HG02885 (cell line): ENCODE results near the gene ERG.

ENCODE experiments used
- ATAC-seq: cut with Tn5 transposase; IDR thresholded peaks from one replicate; pipeline ENCODE4 v1.9.1; 2021; ENCODE audit warnings: mild to moderate bottlenecking; ENCODE audit not compliant: unreplicated experiment, poor library complexity

ERG gene

DNA sequence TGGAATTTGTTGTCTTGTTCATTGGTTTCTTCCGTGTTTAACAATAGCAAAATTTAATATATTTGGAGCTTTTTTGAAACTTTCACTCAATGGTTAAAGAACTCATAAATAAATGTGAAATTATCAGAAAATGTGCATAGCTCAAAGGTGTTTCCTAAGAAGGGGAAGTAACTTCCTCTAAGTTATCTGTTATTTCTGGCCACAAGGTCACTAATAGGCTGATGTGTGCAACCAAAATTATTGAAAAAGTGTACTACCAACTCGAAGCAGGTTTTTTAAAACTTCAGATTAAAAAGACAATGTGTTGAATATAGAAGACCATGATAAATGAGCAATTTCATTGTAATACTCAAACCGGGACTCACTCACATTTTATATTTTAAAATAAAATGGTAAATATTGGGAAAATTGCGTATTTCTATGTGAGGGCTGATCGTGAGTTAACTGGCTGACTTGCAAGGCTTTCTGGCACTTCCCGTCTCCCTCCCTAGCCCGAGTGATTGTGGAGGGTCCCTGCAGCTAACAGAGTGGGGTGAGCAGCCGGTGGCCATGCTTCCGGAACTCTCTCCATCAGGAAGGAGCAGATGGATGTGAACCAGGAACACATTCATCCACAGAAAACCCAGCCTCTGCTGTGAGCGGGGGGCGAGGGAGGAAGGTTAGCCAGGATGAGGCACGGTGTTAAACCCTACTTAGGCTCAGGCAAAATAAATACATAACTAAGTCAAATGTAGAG, 96.9 kb downstream of the ERG start:
- no peak for ATAC-seq

DNA sequence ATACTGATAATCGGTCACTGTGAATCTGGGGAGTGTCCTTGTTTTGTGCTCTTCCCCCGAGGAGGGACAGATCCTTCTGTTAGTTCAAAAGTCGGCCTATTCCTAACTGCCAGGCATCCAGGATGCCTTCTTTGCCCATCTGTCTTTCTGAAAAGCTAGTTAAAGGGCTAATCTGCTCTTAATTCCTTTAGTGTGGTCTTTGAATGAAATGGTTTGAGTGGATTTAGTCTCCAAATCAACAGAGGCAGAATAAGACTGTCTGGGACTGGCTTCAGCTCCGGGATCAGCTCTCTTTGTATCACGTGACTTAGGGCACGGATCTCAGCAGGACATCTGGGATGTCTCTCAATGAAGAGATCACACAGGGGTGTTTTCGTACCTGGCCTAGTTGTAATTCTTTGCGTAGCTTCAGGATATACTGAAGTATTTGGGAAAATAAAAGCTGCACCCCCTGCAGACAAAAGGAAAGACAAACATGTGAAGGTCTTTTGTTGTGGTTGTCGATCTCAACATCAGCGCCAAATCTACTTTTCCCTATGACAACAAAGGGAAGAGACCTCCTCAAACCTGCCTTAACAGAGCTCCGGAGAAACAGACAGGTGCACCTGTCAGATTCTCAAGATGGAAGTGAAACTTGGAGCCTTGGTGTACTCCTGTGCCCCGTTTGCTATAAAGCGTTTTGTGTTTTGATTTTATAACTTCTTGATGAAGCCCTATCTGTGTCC, 97.9 kb downstream of the ERG start:
- no peak for ATAC-seq

DNA sequence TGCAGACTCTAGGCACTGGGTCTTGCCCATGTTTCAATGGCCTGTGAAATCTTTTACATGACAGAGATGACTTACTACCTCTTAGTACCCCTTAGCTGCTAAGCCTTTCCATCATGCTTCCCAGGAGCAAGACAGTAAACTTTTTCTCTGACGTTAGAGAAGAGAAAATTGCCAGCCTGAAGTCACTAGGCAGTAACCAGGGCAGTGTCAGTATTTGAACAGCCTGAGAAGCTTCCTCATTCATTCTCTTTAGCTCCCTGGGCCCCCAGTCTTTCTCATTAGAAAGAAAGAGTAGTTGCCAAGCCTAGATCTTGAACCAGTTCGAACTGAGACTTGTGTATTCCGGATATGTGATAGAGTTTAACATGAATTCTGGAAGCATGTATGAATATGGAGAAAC, 99.2 kb downstream of the ERG start:
- ATAC-seq = no peak

DNA sequence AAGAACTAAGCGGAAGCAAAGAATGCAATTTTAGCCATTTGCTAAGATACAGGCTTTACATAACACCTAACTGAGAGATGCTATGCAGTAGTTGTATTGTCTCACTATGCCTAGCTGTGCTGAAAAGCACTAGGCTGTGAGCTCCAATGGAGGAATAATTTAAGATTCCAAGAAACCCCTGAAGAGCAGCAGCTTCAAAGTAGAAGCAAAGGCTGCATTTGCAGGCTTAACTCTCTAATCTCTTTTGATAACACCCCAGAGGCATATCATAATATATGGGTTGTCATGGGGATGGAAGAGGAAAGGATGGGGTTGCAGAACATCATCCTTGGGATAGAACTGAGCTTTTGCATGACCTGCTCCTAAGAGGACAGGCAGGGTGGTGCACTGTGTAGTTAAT, 102.0 kb downstream of the ERG start:
- no peak for ATAC-seq

DNA sequence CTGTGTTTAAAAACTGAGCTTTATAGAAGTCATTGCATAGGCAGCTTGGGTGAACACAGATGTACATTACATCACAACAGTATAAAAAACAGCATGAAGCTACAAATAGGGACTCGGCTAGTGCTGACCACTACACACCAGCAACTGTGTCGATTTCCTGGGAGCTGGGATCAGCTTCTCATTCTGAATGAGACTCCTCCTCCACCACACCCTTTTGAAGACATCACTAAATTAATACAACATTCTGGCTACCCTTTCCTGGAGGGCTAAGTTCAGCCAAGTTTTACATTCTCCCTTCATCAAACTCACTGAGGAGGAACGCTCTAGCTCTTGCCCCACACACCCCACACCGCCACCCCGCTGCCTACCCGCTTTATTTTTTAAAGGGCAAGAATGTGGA, 102.7 kb downstream of the ERG start:
- no peak for ATAC-seq

DNA sequence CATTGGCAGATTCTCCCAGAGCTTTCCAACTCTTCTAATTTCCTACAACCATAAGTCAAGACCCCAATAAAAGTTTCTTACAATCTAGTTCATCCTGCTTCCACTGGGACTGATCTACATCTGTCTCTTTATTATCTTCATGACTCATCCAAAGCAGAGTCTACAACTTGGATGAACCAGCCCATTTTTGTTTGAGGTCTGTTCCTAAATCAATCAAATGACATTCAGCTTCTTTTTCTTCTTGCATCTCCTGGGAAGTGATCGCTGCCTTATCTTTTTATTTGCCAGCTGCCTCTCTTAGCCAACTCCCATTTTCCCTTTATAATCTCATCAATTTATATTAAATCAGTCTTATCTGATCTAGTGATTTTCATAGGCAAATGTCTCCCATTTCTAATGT, 105.6 kb downstream of the ERG start:
- no peak for ATAC-seq

DNA sequence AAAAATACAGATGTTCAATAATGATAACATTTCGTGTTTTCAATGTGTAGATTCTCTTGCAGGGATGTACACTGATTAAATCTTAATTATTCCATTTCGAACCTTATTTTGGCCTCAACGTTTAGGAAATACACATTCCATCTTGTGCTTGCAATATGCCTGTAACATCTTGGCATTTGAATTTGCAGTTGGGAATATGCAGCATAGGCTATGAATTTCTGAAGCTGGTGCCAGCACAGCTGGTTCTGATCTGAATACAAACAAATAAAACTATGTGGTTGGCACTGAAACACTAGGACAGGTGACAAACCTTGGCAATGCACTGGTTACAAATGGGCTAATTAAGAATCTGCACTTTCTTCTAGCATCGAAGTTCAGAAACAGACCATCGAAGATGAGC, 108.4 kb downstream of the ERG start:
- no peak for ATAC-seq

DNA sequence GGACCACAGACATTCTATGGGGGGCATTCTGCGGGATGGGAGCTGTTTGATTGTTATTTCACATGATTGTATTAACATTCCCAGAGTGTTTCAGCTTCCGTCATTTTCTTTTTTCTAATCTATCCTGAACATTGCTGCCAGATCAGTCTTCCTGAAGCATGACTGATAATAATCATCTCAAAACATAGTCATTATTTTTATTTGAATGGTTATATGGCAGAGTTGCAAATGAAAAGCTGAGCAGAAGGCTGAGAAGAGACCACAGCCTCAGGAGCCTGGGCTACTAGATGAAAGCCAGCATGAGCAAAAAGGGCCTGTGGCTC, 109.0 kb downstream of the ERG start:
- ATAC-seq = no peak

DNA sequence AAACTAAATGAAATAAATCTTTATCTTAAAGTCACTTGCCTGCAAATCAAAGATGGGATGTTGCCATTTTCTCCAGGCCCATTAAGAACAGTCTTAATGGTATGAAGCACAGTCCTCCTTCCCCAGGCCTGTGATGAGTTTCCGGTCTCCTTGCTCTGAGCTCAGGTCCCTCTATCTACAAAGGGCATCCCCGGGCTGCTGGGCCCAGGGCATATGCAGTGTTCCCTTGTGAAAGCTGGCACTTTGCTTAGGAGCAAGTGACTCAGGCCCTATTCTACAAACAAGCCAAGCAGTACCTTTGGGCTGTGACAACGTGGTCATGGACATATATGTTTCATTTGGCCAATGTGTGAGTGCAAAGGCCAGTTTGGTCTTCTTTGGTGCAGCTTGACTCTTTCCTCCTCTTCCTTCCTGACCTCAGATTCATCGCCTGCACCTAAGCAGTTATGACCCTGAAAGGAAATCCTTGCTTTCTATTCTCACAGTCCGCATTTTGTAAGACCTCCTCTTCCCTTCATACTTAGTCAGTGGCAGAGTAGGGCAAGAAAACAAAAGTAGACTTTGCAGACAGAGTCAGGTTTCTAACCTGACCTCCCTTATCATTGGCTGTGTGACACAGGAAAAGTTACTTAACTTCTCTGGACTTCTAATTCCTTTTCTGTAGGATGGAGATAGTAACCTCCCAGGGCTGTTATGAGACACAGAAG, 109.5 kb downstream of the ERG start:
- ATAC-seq = no peak

DNA sequence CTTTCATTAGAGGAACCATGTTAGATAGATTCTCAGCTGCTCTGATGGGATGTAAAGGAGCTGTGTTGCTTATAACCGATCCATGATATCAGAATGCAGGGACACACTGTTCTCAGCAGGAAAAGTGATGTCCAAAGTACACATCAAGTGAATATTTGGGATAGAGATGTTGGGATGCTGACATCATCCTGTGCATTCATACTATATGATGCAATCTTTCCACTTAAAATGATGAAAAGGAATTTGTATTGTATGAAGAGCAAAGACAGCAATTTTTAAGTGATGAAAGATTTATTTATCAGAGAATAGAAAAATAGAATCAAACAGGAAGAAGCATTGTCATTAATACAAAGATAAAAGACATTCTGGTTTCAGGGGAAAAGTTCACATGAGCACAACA, 110.1 kb downstream of the ERG start:
- no peak for ATAC-seq

DNA sequence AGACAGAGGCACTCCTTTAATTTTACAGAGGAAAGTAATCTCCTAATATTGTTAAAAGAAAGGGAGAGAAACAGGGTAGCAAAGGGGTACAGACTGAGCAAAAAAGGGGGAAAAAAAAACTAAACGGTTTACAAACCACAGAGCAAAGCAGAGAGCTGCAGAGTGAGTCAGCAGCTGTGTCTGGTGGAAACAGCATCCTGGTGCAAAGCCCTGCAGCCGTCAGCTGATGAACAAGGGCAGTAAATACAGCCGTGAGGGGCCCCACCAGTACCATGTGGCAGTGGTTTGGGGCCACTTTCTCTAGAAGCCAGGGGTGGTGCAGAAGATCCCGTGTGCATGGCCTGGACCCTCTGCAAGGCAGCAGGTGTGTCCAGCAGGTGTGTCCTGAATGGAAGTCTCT, 111.3 kb downstream of the ERG start:
- no peak for ATAC-seq

DNA sequence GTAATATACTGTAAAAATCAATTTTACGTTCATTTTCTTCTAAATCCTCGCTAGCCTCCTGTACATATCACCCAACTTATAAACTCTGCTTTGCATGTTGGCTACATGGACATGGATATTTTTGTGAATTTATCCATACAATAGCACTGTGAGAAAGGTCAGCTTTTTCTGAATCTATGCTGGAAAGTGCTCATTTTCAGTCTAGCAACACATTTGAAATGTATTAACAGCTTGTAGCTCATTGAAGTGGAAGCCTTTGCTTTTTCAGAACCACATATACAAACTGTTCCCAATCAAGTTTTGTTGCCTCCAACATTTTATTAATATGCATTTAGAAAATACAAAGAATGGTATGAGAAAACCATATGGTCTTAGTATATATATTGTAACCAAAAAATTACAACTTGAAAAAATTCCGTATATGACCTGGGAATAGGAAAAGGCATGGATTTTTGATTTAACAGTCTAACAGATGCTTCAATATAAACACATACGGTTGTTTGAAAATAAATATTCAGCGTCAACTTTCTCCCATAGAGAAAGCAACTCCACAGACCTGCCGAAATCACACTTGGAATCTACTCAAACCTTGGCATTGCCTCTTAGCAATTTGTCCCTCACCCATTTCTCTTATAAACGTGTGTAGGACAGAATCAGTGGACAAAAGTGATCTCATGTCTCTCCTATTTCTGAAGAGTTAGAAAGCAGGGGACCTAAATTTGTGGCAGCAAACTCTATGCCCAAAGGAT, 112.7 kb downstream of the ERG start:
- ATAC-seq = no peak

DNA sequence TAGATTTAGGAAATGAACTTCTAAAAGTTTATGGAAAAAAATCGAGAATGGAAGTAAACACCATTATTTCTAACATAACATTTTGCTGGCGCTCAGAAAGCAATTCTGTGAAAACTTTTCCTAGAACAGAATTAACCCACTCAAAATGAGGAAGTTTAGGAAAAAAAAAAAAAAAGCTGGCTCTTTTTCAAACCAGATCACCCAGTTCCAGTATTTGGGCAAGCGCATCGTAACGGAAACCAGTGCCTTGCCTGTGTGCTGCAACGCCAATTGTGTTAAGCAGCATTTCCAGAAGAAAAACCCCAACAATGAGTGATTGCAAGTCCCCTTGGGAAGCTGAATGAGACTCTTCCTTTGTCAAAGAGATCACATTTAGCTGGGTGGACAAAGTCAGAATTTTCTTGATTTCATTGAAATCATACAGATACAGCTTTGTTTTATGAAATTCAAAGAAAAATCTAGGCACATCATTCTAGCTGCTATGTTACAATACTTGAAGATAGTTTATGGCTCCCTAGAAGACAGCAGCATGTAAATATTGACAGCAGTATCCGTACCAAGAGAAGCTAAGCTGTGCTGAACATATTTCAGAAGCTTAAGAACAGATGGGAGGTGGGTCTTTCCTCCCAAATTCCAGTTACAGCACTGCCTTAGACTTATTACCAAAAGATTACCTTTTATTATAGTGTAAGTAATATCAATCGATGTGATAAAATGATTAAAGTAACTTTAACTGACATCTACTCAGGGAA, 113.4 kb downstream of the ERG start:
- no peak for ATAC-seq

DNA sequence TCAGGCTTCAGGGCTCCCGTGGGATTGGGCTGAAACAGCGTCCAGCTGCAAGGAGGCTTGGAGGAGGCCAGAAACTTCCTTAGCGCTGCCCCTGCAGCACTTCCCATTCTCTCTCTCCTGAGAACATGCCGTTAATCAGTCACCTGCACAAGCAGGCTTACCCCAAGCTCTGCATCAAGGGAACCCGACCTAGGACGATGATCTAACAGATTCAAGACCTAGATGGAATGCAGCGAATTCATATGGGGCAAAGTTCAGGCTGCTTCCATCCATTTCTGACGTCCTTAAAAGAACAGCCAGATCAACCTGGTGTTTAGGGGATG, 114.1 kb downstream of the ERG start:
- no peak for ATAC-seq

DNA sequence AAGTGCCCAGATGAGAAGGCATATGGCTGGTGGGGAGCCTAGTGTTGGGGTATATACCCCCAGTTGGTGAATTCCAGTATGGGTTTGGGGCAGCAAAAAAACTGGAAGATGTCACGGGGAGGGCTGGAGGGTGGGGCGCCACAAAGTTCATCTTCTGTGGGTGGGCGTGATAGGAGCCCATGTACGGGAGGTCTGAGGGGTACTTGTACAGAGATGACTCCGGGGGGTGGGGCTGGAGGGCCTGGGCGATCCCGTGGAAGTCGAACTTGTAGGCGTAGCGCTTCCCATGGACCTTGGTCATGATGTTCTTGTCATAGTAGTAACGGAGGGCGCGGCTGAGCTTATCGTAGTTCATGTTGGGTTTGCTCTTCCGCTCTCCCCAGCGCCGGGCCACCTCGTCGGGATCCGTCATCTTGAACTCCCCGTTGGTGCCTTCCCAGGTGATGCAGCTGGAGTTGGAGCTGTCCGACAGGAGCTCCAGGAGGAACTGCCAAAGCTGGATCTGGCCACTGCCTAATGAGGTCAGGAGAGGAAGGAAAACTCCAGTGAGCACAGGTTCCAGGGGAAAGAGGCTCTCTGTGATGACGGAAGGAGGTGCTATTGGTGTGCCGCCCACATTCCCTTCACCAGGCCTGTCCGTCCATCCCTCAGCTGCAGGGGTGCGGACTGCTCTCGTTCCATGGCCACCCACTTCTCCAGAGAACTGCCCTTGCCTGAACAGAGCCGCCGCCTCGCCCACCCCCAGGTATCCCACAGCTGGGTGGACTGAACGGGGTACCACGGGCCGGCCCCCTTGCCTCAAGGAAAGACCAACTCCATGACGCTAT, 114.7 kb downstream of the ERG start:
- no peak for ATAC-seq

DNA sequence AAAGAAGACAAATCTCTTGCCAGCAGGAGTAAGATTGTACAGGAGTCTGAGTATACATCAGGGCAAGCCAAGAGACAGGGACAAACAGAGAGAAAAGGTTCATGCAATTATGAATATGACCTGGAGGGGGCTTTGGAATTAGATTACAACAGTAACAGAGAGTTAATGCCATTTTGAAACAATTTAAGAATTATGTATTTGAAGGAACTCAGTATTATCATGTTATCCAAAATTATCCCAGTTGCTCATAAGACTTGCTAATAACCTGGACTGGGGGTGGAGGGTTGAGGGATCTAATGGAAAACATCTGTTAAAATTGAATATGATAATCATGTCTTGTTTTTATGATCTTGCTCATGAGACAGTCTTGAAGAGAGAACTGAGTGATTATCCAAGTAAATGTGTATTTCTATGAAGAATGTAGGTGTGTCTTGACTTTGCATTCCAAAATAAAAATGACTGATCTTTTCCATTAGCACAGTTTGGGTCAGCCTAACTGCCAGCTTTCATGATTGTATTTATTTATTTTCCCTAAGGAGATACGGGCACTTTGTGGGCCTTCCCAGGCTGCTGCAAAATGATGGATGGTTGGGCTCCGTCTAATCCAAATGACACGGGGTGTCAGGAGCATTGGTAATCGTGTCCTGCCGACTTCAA, 117.7 kb downstream of the ERG start:
- no peak for ATAC-seq

DNA sequence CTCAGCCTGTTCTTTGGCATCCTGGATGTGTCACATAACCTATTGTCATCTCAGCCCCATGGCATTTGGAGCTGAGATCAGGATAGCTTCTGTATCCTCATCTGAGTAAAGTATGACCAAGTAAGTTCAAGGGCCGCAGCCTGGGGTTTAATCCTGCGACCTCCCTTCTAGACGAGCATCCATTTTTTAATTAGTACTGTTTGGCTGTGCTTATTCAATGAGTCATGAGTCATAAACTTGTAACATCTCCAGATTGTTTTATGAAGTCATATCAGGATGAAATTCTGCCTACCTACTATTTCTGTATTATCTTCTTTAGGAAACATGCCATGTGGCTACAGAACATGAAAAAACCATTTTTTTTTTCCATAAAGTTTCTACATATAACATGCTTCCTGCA, 119.1 kb downstream of the ERG start:
- no peak for ATAC-seq

DNA sequence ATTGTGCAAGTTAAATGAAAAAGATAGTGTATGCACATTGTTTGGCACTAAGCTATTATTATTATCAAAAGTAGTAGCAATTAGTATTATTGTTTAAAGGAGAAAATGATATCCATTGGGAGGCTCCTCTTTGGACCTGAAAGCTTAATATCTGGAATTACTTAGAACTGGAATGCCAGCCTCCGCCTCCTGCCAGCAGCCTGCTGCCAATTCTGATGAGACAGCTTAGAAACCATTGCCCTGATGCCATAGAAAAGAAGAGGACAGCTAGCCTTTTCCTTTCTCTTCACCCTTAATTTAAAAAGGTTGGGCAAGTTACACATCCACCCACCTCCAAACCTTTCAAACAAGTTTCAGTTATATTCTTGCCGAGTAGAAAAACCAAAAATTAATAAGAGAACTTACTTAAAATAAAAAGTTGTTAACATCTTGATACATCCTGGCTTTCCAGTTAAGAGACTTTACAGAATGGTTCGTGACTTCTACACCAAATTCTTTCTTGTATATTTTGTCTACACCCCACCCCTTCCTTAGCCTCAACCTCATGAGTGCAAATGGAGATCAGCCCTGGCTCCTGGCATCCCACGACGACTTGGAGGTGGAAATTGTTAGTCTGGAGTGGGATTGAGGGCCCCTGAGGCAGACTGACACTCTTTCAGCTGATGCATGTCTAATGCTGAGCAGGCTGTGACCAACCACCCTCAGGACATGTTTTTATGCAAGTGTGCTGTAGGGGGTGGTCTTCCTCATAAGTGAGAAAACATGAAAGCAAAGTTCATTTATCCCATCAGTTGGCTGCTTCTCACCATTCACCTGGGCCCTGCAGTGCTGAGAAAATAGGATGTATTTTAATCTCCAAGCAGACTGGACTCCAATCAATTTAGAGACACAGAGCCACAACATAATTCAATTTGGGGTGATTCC, 120.8 kb downstream of the ERG start:
- no peak for ATAC-seq
